ENCODE data around the gene NEK4. TPM values are rescaled to one million over a fixed set of nuclear protein-coding genes. Genes with fewer than 3 reads are reported as not detected.
A peak's percentile ranks its signal among the peaks of the same experiment; 100 is the strongest.

Gene NEK4
- total and polyA plus RNA-seq, 2 of the 13 experiments (the other 11 are each of a cell fraction or from before 2014, with no cell fraction given), result 16.5 to 38.0 TPM

GRCh38 chr3:52685709-52686691 is 84.7 kb downstream of the NEK4 start, which contains the start of the genes GNL3 and PBRM1 (continued):
- TF ChIP-seq FOXA1 (IDR thresholded peaks at IDR 0.05) (no peak), FOXA1 (CRISPR knock-in tag; IDR thresholded peaks at IDR 0.05) (peak; percentile 58), MED1 (CRISPR knock-in tag; IDR thresholded peaks at IDR 0.05) (peak; percentile 77), NCOA5 (CRISPR knock-in tag; IDR thresholded peaks at IDR 0.05) (no peak), SNAI1 (CRISPR knock-in tag; IDR thresholded peaks at IDR 0.05; ENCODE audit: borderline replicate concordance) (peak; percentile 86; the same call in 1 of the 2 replicates), CEBPG (CRISPR knock-in tag; IDR thresholded peaks at IDR 0.05) (peak; percentile 44), TEAD2 (CRISPR knock-in tag; IDR thresholded peaks at IDR 0.05) (0 out of 2 replicates have a peak, but pooled peaks have one; percentile 14), ARID4A (CRISPR knock-in tag; IDR thresholded peaks at IDR 0.05; ENCODE audit: borderline replicate concordance) (peak; percentile 99), FUBP1 (CRISPR knock-in tag; IDR thresholded peaks at IDR 0.05; ENCODE audit: borderline replicate concordance) (no peak), ZFX (CRISPR knock-in tag; IDR thresholded peaks at IDR 0.05; ENCODE audit: low read depth) (peak; percentile 100), ATF7-NPFF (CRISPR knock-in tag; IDR thresholded peaks at IDR 0.05; ENCODE audit: low read depth) (peak; percentile 23; the same call in 1 of the 2 replicates), AHR (CRISPR knock-in tag; IDR thresholded peaks at IDR 0.05) (peak; percentile 93; the same call in 1 of the 2 replicates), RNF219 (CRISPR knock-in tag; IDR thresholded peaks at IDR 0.05) (no peak), SKI (IDR thresholded peaks at IDR 0.05; ENCODE audit: partially characterized antibody) (peak; percentile 64), ZNF275 (CRISPR knock-in tag; IDR thresholded peaks at IDR 0.05; ENCODE audit: borderline replicate concordance) (peak; percentile 83; the same call in 1 of the 2 replicates)

All from HepG2 (cell line).